Left lung (tissue), 10 donors: ENCODE results near the gene HDAC6. TPM values are rescaled to one million over a fixed set of nuclear protein-coding genes. Genes with fewer than 3 reads are reported as not detected.
A peak's percentile ranks its signal among the peaks of the same experiment; 100 is the strongest.
"Not testable (repeated sequence)": the region's sequence is repeated elsewhere in the genome, so short reads cannot be mapped to it uniquely, and the experiment has no call there.

Source experiments
- ATAC-seq: fragments of 200-7000 bp; cut with Tn5 transposase; one replicate; pipeline ENCODE4 v1.9.1; 2020; ENCODE audit warnings: moderate library complexity
- DNase-seq, 4 donors: peaks; one replicate each; pipeline ENCODE4 v3.0.0-alpha.2; 2013 to 2020
- H3K27ac ChIP-seq, 2 donors: fragments of 200-600 bp; sonication (generic) in 1 of 2; one replicate each; pipeline versions ENCODE4 v1.5.0 to v1.8.0; 2020 to 2021
- H3K27me3 ChIP-seq, 2 donors: fragments of 200-600 bp; sonication (generic) in 1 of 2; one replicate each; pipeline versions ENCODE4 v1.5.0 to v1.8.0; 2020 to 2021
- H3K36me3 ChIP-seq, 2 donors: fragments of 200-600 bp; sonication (generic) in 1 of 2; one replicate each; pipeline versions ENCODE4 v1.5.0 to v1.8.0; 2020 to 2021
- H3K4me1 ChIP-seq, 2 donors: fragments of 200-600 bp; one replicate each; pipeline ENCODE4 v1.8.0; 2021
- H3K4me3 ChIP-seq, 2 donors: fragments of 200-600 bp; sonication (generic) in 1 of 2; one replicate each; pipeline versions ENCODE4 v1.5.0 to v1.8.0; 2020 to 2021; ENCODE audit warnings: mild to moderate bottlenecking in 1 of 2
- H3K9me3 ChIP-seq, 2 donors: fragments of 200-600 bp; sonication (generic) in 1 of 2; one replicate each; pipeline versions ENCODE4 v1.5.0 to v1.8.0; 2020 to 2021
- intact Hi-C, 2 donors: fragments of 100-400 bp; cut with DNase I; formaldehyde crosslinking; loops; one replicate each; pipeline versions ENCODE4 v1.11.2 to v1.14.2; 2022
- polyA plus RNA-seq, 6 donors: library from polyadenylated mRNA; unstranded; fragments of 120-200 nt; gene quantifications; one replicate each; pipeline ENCODE4 v1.2.1, GENCODE V29; 2013; ENCODE audit not compliant: insufficient read length in 6 of 6
- total RNA-seq, 2 donors: library from RNA; stranded (reverse); fragmentation: NEBNext Ultra II Directional; extraction: Animal tissue kit (Norgen Biotek cat#: 25700); gene quantifications; one replicate each; pipeline ENCODE4 v1.2.1, GENCODE V29; 2021
- TF ChIP-seq, protein P1 (sequence below), 2 donors: fragments of 200-600 bp; sonication (generic) in 1 of 2; IDR thresholded peaks; one replicate each; pipeline versions ENCODE4 v1.5.0 to v1.8.0; 2021; ENCODE audit warnings: antibody characterized with exemption in 2 of 2
- donor health status: DM: no; HTN: yes; CAD: no.
- donor health status: DM: no; HTN: no; CAD: no.

Gene HDAC6
- total and polyA plus RNA-seq, 8 donors, result 76.7 to 199 (median 161) TPM

DNA sequence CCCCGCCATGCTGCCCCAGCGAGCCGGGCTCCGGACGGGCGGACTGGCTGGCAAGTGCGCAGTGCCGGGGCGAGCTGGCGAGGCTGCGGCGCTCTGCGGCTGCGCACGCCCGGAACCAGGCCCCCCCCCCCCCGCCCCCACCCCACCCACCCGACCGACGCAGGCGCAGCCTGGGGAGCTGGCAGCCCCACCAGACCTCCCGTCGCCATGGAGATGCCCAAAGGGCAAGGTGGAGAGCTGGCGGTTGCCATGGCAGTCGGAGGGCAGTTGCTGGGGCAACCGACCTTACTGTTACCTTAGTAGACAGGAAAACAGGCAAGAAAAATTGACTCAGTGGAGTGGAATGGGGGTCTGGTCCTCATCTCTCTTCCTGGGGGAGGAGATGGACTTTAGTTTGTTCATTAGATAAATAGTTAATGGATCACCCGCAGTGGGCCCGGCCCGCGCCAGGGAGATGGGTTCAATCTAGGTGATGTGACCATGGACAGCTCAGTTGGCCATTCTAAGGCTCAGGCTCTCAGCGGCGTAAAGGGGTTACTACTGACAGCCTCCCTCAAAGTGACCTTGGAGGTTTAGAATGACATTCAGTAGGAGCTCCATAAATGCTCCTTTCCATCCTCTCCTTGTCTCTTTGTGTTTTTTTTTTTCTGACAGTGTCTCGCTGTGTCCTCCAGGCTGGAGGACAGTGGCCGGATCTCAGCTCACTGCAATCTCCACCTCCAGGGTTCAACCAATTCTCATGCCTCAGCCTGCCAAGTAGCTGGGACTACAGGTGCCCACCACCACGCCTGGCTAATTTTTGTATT is 33.9 kb downstream of the HDAC6 start, which contains the start of gene PCSK1N:
Gene PCSK1N (minus strand): TSS at position 87 of the 806 bp plus-strand sequence. CDS start 78 bp downstream, at position 9.
- Histone ChIP-seq H3K27ac (no peak within 1 kb of the TSS), H3K4me3 (peak within 1 kb of the TSS in 1 of 2 donors; percentile 24), H3K36me3 (no peaks in the 10 kb centered on the region), H3K9me3 (no peaks in the 10 kb centered on the region), H3K4me1 (peaks cover 0 to 4% of the 10 kb centered on the region in 2 donors), H3K27me3 (peaks cover 8 to 65% of the 10 kb centered on the region in 2 donors)
- ATAC-seq (no peak), DNase-seq (peak in 1 of 4 donors; percentile 16)
- intact Hi-C loops, result no loop called here
- TF ChIP-seq, protein P1, sequence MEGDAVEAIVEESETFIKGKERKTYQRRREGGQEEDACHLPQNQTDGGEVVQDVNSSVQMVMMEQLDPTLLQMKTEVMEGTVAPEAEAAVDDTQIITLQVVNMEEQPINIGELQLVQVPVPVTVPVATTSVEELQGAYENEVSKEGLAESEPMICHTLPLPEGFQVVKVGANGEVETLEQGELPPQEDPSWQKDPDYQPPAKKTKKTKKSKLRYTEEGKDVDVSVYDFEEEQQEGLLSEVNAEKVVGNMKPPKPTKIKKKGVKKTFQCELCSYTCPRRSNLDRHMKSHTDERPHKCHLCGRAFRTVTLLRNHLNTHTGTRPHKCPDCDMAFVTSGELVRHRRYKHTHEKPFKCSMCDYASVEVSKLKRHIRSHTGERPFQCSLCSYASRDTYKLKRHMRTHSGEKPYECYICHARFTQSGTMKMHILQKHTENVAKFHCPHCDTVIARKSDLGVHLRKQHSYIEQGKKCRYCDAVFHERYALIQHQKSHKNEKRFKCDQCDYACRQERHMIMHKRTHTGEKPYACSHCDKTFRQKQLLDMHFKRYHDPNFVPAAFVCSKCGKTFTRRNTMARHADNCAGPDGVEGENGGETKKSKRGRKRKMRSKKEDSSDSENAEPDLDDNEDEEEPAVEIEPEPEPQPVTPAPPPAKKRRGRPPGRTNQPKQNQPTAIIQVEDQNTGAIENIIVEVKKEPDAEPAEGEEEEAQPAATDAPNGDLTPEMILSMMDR (IDR thresholded peaks at IDR 0.05), result no peak

DNA sequence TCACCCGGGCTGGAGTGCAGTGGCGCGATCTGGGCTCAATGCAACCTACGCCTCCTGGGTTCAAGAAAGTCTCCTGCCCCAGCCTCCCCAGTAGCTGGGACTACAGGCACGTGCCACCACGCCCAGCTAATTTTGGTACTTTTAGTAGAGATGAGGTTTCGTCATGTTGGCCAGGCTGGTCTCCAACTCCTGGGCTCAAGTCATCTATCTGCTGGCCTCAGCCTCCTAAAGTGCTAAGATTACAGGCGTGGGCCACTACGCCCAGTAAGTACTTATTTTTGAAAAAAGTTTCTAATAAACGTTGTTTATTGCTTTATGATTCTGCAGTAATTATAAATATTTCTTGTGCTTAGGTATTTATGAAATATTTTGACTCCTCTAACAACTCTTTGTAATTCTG is 37.8 kb downstream of the HDAC6 start:
- TF ChIP-seq, protein P1 (IDR thresholded peaks at IDR 0.05), result no peak
- intact Hi-C loops, result no loop called here
- H3K27me3 ChIP-seq, result peaks cover 4 to 27% of the 10 kb centered on the region in 2 donors
- peaks cover 0 to 4% of the 10 kb centered on the region in 2 donors for H3K4me1 ChIP-seq
- H3K27ac ChIP-seq, result no peak overlapping the region
- DNase-seq (no peak), ATAC-seq (no peak)
- H3K4me3 ChIP-seq, result no peak overlapping the region
- no peaks in the 10 kb centered on the region for H3K36me3 ChIP-seq
- no peaks in the 10 kb centered on the region for H3K9me3 ChIP-seq

DNA sequence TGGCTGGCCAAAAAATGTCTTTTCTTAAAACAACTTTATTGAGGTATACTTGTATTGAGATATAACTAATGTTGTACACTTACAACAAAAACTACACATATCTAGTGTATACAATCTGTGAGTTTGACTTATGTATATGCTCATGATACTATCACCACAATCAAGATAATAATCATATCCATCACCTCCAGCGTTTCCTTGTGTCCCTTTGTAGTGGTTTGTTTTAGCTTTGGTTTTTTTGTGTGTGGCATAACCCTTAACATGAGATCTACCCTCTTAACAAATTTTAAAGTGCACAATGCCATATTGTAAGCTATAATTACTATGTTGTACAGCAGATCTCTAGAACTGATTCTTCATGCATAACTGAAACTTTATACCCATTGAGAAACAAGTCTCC is 47.0 kb downstream of the HDAC6 start:
- Histone ChIP-seq H3K9me3 (no peaks in the 10 kb centered on the region), H3K27me3 (no peaks in the 10 kb centered on the region), H3K27ac (no peak overlapping the region), H3K4me1 (no peaks in the 10 kb centered on the region), H3K36me3 (no peaks in the 10 kb centered on the region), H3K4me3 (no peak overlapping the region)
- TF ChIP-seq, protein P1 (IDR thresholded peaks at IDR 0.05), result no peak
- intact Hi-C loops, result no loop called here
- no peak for ATAC-seq
- DNase-seq, result no peak

DNA sequence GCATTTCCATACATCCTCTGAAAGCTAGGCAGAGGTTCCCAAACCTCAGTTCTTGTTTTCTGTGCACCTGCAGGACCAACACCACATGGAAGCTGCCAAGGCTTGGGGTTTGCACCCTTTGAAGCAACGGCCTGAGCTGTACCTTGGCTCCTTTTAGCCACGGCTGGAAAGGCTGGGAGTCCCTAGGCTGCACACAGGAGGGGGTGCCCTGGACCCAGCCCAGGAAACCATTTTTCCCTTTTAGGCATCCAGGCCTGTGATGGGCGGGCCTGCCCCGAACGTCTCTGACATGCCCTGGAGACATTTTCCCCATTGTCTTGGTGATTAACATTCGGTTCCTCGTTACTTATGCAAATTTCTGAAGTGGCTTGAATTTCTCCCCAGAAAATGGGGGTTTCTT is 51.0 kb downstream of the HDAC6 start:
- H3K9me3 ChIP-seq, result no peaks in the 10 kb centered on the region
- ATAC-seq (no peak), DNase-seq (no peak)
- TF ChIP-seq, protein P1 (IDR thresholded peaks at IDR 0.05), result no peak
- no peak overlapping the region for H3K4me3 ChIP-seq
- H3K27me3 ChIP-seq, result no peaks in the 10 kb centered on the region
- intact Hi-C loops, result no loop called here
- no peak overlapping the region for H3K27ac ChIP-seq
- no peaks in the 10 kb centered on the region for H3K4me1 ChIP-seq
- no peaks in the 10 kb centered on the region for H3K36me3 ChIP-seq

DNA sequence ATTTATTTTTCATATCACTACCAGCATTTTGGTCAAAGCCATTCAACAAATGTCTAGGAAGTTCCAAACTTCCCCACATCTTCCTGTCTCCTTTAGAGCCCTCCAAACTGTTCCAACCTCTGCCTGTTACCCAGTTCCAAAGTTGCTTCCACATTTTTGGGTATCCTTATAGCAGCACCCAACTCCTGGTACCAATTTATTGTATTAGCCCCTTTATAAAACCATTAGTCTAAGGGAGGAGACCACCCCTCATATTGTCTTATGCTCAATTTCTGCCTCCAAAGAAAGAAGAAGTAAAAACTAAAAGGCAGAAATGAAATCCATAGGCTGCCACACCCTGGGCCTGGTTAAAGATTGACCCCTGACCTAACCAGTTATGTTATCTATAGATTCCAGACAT is 51.6 kb downstream of the HDAC6 start:
- H3K9me3 ChIP-seq, intact Hi-C loops, H3K27me3 ChIP-seq, H3K36me3 ChIP-seq, ATAC-seq, H3K27ac ChIP-seq, DNase-seq, H3K4me1 ChIP-seq, H3K4me3 ChIP-seq: not testable (repeated sequence)

DNA sequence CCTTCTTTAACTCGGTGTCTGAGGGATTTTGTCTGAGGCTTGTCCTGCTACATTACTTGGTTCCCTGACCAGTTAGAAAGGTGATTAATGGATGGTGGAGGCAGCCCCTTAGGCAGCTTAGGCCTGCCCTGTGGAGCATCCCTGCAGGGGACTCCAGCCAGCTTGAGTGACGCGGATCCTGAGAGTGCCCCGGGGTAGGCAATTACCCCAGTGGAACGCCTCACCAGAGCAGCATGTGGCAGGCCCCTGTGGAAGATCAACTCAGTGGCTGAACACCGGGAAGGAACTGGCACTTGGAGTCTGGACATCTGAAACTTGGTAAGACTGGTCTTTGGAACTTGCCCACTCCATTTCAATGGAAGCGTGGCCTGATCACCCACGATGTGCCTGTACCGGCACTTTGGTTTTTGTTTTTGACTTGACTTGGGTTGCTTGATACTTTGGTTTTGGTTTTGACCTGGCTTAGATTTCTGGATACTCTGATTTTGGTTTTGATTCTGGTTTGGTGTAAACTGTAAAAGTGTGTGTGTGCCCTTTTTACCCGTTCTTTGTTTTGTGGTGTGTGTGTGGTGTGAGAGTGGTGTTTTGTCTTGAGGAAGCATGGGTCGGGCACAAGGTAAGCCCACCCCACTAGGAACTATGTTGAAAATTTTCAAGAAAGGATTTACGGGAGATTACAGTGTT is 52.4 kb downstream of the HDAC6 start:
- H3K4me3 ChIP-seq, H3K27ac ChIP-seq, intact Hi-C loops, ATAC-seq, H3K27me3 ChIP-seq, H3K36me3 ChIP-seq, DNase-seq, H3K4me1 ChIP-seq, H3K9me3 ChIP-seq: not testable (repeated sequence)
